ENCODE results near the gene SYT1.

- TF ChIP-seq POLR2A (IDR thresholded peaks at IDR 0.05; ENCODE audit: low read depth) = no peak
- TF ChIP-seq CTCF (IDR thresholded peaks at IDR 0.05) = no peak
Observed at GRCh38 chr12:79415746-79416435, 551.3 kb downstream of the SYT1 start.
